ENCODE results near the gene ME3. TPM values are rescaled to one million over a fixed set of nuclear protein-coding genes. Genes with fewer than 3 reads are reported as not detected.
"Not testable (repeated sequence)": the region's sequence is repeated elsewhere in the genome, so short reads cannot be mapped to it uniquely, and the experiment has no call there.

The ME3 gene
- polyA plus RNA-seq, 2 of the 4 experiments (the other 2 are of a cell fraction): 19.7 to 22.3 TPM

- CTCF ChIA-PET: interaction anchor here (1.7 kb wide), 1 partner anchor 78 kb away, joined by 5 read pairs; no protein-coding TSS in a partner anchor
- WGBS (ENCODE audit: missing lambda C conversion rate): 92% methylated on average over 1 of the region's 1 CpG
- Histone ChIP-seq H3K4me1 (peaks cover 16% of the 10 kb centered on the region), H3K9me3 (no peaks in the 10 kb centered on the region), H3K4me2 (no peak overlapping the region), H3K27ac (no peak overlapping the region), H3K4me3 (no peak overlapping the region)
- POLR2A ChIA-PET: no interaction called here
- no peak for FAIRE-seq
- ATAC-seq: peak in 1 of 2 experiments; percentile 64; a peak in 3 of 6 replicates
- peak in 1 of 2 experiments; percentile 13 for DNase-seq (ENCODE audit: low read depth in 1 of 2, low spot score in 1 of 2)
- TF ChIP-seq TP53 (CRISPR knock-in tag; IDR thresholded peaks at IDR 0.05) (no peak), FOSL2 (IDR thresholded peaks at IDR 0.05) (no peak), FOSL2 (CRISPR knock-in tag; IDR thresholded peaks at IDR 0.05) (0 out of 2 replicates have a peak, but pooled peaks have one; percentile 13)
These were observed 233.7 kb downstream of the ME3 start for GRCh38 chr11:86438685-86439084.

GRCh38 chr11:86435711-86436110 is 236.7 kb downstream of the ME3 start:
- POLR2A ChIA-PET: no interaction called here
- TF ChIP-seq RNF2 (IDR thresholded peaks at IDR 0.05; ENCODE audit: borderline replicate concordance, low read depth) (no peak), TP53 (CRISPR knock-in tag; IDR thresholded peaks at IDR 0.05) (no peak), FOSL2 (IDR thresholded peaks at IDR 0.05) (no peak), FOSL2 (CRISPR knock-in tag; IDR thresholded peaks at IDR 0.05) (no peak), NPAS2 (CRISPR knock-in tag; IDR thresholded peaks at IDR 0.05; ENCODE audit: borderline replicate concordance) (no peak), PHF8 (IDR thresholded peaks at IDR 0.05; ENCODE audit: borderline replicate concordance, low read depth) (no peak), HOXA7 (CRISPR knock-in tag; IDR thresholded peaks at IDR 0.05) (no peak)
- DNase-seq (ENCODE audit: low read depth in 1 of 2, low spot score in 1 of 2) (no peak), FAIRE-seq (no peak), ATAC-seq (no peak)
- 90% methylated on average over 2 of the region's 2 CpGs for WGBS (ENCODE audit: missing lambda C conversion rate)
- Histone ChIP-seq H3K4me2 (no peak overlapping the region), H3K27ac (no peak overlapping the region), H3K4me1 (peaks cover 6% of the 10 kb centered on the region; the same call in 2 of the 3 replicates), H3K4me3 (no peak overlapping the region), H3K9me3 (no peaks in the 10 kb centered on the region)
- CTCF ChIA-PET: interaction anchor here (1.0 kb wide), 1 partner anchor 173 kb away, joined by 3 read pairs; no protein-coding TSS in a partner anchor

GRCh38 chr11:86433361-86434095 is 238.9 kb downstream of the ME3 start:
- H3K27ac ChIP-seq; H3K4me1 ChIP-seq; DNase-seq (ENCODE audit: low read depth in 1 of 2, low spot score in 1 of 2); FAIRE-seq; CTCF ChIA-PET; ATAC-seq; H3K9me3 ChIP-seq; POLR2A ChIA-PET; H3K4me2 ChIP-seq; H3K4me3 ChIP-seq: not testable (repeated sequence)
- WGBS (ENCODE audit: missing lambda C conversion rate): 96% methylated on average over 30 of the region's 38 CpGs

GRCh38 chr11:86431258-86431657 is 241.2 kb downstream of the ME3 start:
- ChIA-PET CTCF (no interaction called here), POLR2A (no interaction called here)
- no peak for TF ChIP-seq FOSB (CRISPR knock-in tag; IDR thresholded peaks at IDR 0.05)
- no peak for TF ChIP-seq HEYL (CRISPR knock-in tag; IDR thresholded peaks at IDR 0.05)
- no peak for TF ChIP-seq PBX3 (IDR thresholded peaks at IDR 0.05)
- no peak for TF ChIP-seq HMGXB4 (CRISPR knock-in tag; IDR thresholded peaks at IDR 0.05; ENCODE audit: borderline replicate concordance)
- TF ChIP-seq POLR2AphosphoS2 (conservative IDR thresholded peaks at IDR 0.05; ENCODE audit: low read length): no peak
- no peak for TF ChIP-seq REST (IDR thresholded peaks at IDR 0.05)
- no peak for TF ChIP-seq ZC3H11A (IDR thresholded peaks at IDR 0.05)
- no peak for TF ChIP-seq MAX (IDR thresholded peaks at IDR 0.05)
- no peak for TF ChIP-seq NPAS2 (CRISPR knock-in tag; IDR thresholded peaks at IDR 0.05; ENCODE audit: borderline replicate concordance)
- no peak for TF ChIP-seq EP300 (IDR thresholded peaks at IDR 0.05)
- no peak for TF ChIP-seq HES2 (IDR thresholded peaks at IDR 0.05)
- no peak for TF ChIP-seq ESRRA (IDR thresholded peaks at IDR 0.05; ENCODE audit: borderline replicate concordance, low read length)
- TF ChIP-seq RARB (CRISPR knock-in tag; IDR thresholded peaks at IDR 0.05): no peak
- no peak for TF ChIP-seq MYC (IDR thresholded peaks at IDR 0.05; ENCODE audit: borderline replicate concordance, low read length)
- TF ChIP-seq RCOR1 (IDR thresholded peaks at IDR 0.05; ENCODE audit: low read depth, low read length): no peak
- no peak overlapping the region for H3K4me3 ChIP-seq
- no peak overlapping the region for H3K4me2 ChIP-seq
- no peak overlapping the region for H3K27ac ChIP-seq
- FAIRE-seq: no peak
- no peak for ATAC-seq
- WGBS (ENCODE audit: missing lambda C conversion rate): 95% methylated on average over 37 of the region's 37 CpGs
- no peak for DNase-seq (ENCODE audit: low read depth in 1 of 2, low spot score in 1 of 2)
- 0 out of 3 replicates have a peak, but pooled peaks cover 10% of the 10 kb centered on the region for H3K9me3 ChIP-seq
- H3K4me1 ChIP-seq: no peaks in the 10 kb centered on the region

Data from A549 (cell line).